ENCODE results near the gene DIP2B.
"Not testable (repeated sequence)": the region's sequence is repeated elsewhere in the genome, so short reads cannot be mapped to it uniquely, and the experiment has no call there.

DIP2B gene

GRCh38 chr12:50765095-50765911, 260.5 kb downstream of the DIP2B start:
- DNase-seq (ENCODE audit: low read depth in 2 of 2), result no peak

GRCh38 chr12:50768391-50768790, 263.6 kb downstream of the DIP2B start:
- no peak for DNase-seq (ENCODE audit: low read depth in 2 of 2)

- not testable (repeated sequence) for DNase-seq (ENCODE audit: low read depth in 2 of 2)
Measured at GRCh38 chr12:50768813-50769212, 264.0 kb downstream of the DIP2B start.

- DNase-seq (ENCODE audit: low read depth in 2 of 2), result no peak
Measured at GRCh38 chr12:50771409-50771808, 266.6 kb downstream of the DIP2B start.

- no peak for DNase-seq (ENCODE audit: low read depth in 2 of 2)
Measured at GRCh38 chr12:50772470-50772869, 267.7 kb downstream of the DIP2B start.

GRCh38 chr12:50772877-50773276, 268.1 kb downstream of the DIP2B start:
- no peak for DNase-seq (ENCODE audit: low read depth in 2 of 2)

GRCh38 chr12:50775251-50775650, 270.5 kb downstream of the DIP2B start:
- DNase-seq (ENCODE audit: low read depth in 2 of 2), result no peak

GRCh38 chr12:50776749-50777728, 272.3 kb downstream of the DIP2B start:
- DNase-seq (ENCODE audit: low read depth in 2 of 2), result no peak

GRCh38 chr12:50778663-50779590, 274.1 kb downstream of the DIP2B start:
- no peak for DNase-seq (ENCODE audit: low read depth in 2 of 2)

GRCh38 chr12:50780013-50780412, 275.2 kb downstream of the DIP2B start:
- no peak for DNase-seq (ENCODE audit: low read depth in 2 of 2)

GRCh38 chr12:50784501-50784900, 279.7 kb downstream of the DIP2B start:
- DNase-seq (ENCODE audit: low read depth in 2 of 2), result no peak

GRCh38 chr12:50785406-50786001, 280.7 kb downstream of the DIP2B start:
- DNase-seq (ENCODE audit: low read depth in 2 of 2), result no peak

GRCh38 chr12:50786498-50787231, 281.9 kb downstream of the DIP2B start:
- DNase-seq (ENCODE audit: low read depth in 2 of 2), result no peak

- DNase-seq (ENCODE audit: low read depth in 2 of 2), result no peak
Measured at GRCh38 chr12:50787618-50788017, 282.8 kb downstream of the DIP2B start.

- DNase-seq (ENCODE audit: low read depth in 2 of 2), result no peak
Measured at GRCh38 chr12:50788561-50788960, 283.8 kb downstream of the DIP2B start.

- no peak for DNase-seq (ENCODE audit: low read depth in 2 of 2)
Measured at GRCh38 chr12:50790081-50790480, 285.3 kb downstream of the DIP2B start.

All from stimulated activated CD8-positive, alpha-beta memory T cell treated with anti-CD3 and anti-CD28 coated beads, Interleukin-2, amount 100 ng/mL, for 48 hours (primary cell).